SJCRH30 (cell line): Measurements from ENCODE around the gene NRF1. TPM values are rescaled to one million over a fixed set of nuclear protein-coding genes. Genes with fewer than 3 reads are reported as not detected.
A peak's percentile ranks its signal among the peaks of the same experiment; 100 is the strongest.

Experiments
- DNase-seq, 2 experiments: peaks; one replicate each; pipeline ENCODE4 v3.0.0-alpha.2; 2015 to 2020
- H3K27ac ChIP-seq: fragments of 250-450 bp; sonication (Bioruptor Pico); 2 replicates; pipeline ENCODE4 v1.5.1; 2020; ENCODE audit warnings: mild to moderate bottlenecking, moderate library complexity
- H3K27me3 ChIP-seq: fragments of 250-450 bp; sonication (Bioruptor Pico); 2 replicates; pipeline ENCODE4 v1.5.1; 2020; ENCODE audit warnings: mild to moderate bottlenecking, moderate library complexity
- H3K36me3 ChIP-seq: fragments of 250-450 bp; sonication (Bioruptor Pico); 2 replicates; pipeline ENCODE4 v1.5.1; 2020; ENCODE audit warnings: mild to moderate bottlenecking, moderate library complexity
- H3K4me1 ChIP-seq: fragments of 250-450 bp; sonication (Bioruptor Pico); 2 replicates; pipeline ENCODE4 v1.5.1; 2020; ENCODE audit warnings: mild to moderate bottlenecking, moderate library complexity
- H3K4me3 ChIP-seq: fragments of 250-450 bp; sonication (Bioruptor Pico); 2 replicates; pipeline ENCODE4 v1.5.1; 2020; ENCODE audit warnings: mild to moderate bottlenecking, moderate library complexity
- H3K9me3 ChIP-seq: fragments of 250-450 bp; sonication (Bioruptor Pico); replicated peaks from 2 replicates; pipeline ENCODE4 v1.5.1; 2020; ENCODE audit warnings: mild to moderate bottlenecking, moderate library complexity
- total RNA-seq: library from RNA; depleted of rRNA; stranded (reverse); fragments of >200 nt; shearing (Covaris generic); gene quantifications from 2 replicates; pipeline ENCODE4 v1.2.3, GENCODE V29; 2014

The NRF1 gene
- total RNA-seq, 1 experiment from 2014 or later: 14.0 TPM

DNA sequence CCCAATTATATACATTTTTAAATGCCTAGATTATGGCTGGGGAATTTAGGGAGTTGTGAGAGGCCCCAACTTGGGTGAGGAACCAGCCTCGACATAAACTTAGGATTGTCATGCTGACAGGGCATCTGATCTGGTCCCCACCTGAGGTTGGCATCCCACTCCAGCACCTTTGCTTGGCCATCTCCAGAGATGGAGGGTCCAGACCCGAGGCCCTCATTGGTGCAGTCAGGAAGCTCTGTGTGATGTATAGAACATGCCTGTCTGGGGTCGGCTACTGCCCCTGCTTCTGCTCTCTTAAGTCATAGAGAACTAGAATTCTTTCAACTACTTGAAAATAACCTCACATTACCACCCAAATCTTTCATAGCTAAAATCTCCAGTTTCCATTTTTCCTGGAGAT, 153.8 kb downstream of the NRF1 start:
- H3K9me3 ChIP-seq: no peaks in the 10 kb centered on the region
- no peak for DNase-seq
- no peak overlapping the region for H3K27ac ChIP-seq
- H3K4me1 ChIP-seq: no peaks in the 10 kb centered on the region
- H3K36me3 ChIP-seq: no peaks in the 10 kb centered on the region
- no peaks in the 10 kb centered on the region for H3K27me3 ChIP-seq
- H3K4me3 ChIP-seq: no peak overlapping the region

DNA sequence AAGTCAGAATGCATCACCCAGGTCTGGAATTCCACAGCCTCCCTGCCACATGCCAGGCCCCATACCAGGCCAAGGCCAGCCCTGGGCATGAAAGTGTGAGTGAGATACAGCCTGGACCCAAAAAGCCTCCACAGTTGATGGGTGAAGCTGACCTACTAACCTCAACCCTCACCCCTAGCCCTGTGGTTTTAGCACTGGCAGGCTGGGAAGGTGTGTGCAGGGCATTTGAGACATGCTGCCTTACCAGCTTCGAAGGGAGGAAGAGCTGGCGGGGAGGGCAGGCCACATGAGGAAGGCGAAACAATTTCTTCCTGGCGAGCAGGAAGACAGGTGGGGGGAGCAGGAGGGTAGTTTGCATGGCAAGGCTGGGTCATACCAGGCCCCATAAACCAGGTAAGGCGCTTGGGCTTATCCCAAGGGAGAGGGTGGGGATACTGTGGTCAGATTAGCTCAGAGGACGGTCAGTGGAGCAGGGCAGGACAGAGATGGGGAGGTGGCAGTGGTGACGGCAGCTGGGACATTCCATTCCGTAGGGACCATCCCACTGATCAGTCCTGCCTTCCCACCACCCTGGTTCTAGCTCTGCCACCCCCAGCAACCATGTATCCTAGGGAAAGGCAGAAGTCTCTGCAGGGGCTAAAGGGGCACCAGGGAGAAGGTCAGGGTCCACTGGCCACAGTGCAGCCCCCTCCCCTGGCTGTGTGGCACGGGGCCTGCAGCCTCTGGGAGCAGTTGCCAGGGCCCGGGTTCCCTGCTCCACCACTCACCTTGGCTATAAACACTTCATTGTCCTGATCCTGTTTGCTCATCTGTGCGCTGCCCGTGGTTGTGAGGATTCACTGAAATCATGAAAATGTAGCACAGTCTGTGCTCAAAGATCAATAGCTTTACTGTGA, 155.8 kb downstream of the NRF1 start:
- Histone ChIP-seq H3K27ac (no peak overlapping the region), H3K4me1 (peaks cover 11% of the 10 kb centered on the region), H3K27me3 (no peaks in the 10 kb centered on the region), H3K9me3 (no peaks in the 10 kb centered on the region), H3K36me3 (no peaks in the 10 kb centered on the region), H3K4me3 (no peak overlapping the region)
- DNase-seq: no peak

DNA sequence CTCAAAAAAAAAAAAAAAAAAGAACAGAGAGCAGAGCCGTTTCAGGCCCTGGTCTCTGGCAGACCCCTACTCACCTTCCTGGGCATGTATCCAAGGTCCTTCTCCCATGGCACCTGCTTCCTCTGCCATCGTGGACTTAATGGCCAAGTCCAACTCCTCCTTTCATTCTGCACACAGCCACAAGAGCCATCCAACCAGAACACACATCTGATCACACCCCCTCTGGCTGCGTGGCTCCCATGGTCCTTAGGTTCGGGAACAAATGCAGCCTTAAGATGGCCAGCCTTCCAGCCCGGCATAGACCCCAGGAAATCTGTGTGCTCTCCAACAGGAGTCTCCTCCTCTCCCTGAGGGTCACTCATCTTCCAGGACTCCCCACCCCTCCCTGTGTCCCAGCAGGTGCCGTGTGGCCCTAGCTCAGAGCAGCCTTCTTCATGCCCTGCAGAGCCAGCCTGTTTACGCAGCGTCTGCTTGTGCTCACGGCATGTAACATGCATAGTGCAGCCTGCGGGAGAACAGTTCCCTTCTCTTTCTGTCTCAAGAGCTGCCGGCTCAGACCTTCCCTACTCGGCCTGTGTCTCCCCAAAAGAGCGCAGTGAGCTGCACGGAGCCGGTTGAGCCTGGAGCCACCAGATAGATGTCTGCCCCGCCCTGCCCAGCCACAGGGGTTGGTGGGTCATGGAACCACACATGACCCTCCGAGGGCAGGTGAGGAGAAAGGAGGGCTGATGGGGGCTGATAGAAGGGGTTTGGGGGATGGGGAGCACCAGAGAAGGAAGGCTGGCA, 157.3 kb downstream of the NRF1 start:
- no peaks in the 10 kb centered on the region for H3K36me3 ChIP-seq
- H3K4me1 ChIP-seq: peaks cover 26% of the 10 kb centered on the region
- DNase-seq: no peak
- no peak overlapping the region for H3K27ac ChIP-seq
- no peak overlapping the region for H3K4me3 ChIP-seq
- no peaks in the 10 kb centered on the region for H3K27me3 ChIP-seq
- H3K9me3 ChIP-seq: no peaks in the 10 kb centered on the region

GRCh38 chr7:129769400-129769774, 157.9 kb downstream of the NRF1 start:
- no peaks in the 10 kb centered on the region for H3K36me3 ChIP-seq
- no peak overlapping the region for H3K4me3 ChIP-seq
- H3K9me3 ChIP-seq: no peaks in the 10 kb centered on the region
- no peak overlapping the region for H3K27ac ChIP-seq
- peaks cover 32% of the 10 kb centered on the region for H3K4me1 ChIP-seq
- DNase-seq: no peak
- H3K27me3 ChIP-seq: no peaks in the 10 kb centered on the region

DNA sequence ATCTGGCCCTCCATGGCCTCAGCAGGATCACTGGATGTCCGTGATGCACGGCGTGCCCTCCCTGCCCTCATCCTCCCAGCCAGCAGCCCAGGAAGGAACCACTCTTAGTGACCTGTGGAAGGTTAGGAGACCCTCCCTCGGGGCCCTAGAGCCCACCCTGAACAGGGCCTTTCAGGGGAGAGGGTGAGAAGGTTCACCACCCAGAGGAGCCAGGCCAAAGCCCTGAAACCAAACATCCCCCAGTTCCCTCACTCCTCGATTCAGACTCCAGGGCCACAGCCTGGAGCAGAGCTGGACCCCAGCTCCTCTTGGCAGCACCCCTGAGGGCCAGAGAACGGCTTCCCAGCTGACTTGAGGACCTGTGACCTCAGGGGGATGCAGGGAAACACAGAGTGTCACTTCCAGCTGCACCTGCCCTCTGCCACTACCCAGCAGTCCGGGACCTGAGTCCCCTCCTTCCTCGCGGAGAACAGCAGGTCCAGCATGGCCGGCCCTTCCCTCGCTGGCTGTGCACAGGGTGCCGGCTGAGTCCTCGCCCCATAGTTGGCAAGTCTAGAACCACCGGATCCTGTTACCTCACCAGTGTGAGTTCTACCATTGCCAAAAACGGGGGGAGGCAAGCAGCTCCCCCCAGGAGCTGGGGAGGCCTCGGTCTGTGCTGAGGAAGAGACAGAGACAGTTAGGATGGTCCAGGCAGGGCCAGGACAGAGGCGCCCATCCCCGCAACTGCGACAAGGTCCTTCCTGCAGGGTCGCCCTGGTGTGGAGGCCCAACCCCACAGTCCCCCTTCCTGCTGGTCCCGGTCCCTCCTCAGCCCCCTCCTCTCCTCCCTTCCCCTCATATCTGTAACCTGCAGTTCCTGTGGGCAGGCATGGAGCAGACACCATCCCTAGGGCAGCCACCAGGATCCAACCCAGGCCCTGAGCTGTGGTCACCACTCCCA, 158.6 kb downstream of the NRF1 start:
- H3K9me3 ChIP-seq: no peaks in the 10 kb centered on the region
- no peaks in the 10 kb centered on the region for H3K27me3 ChIP-seq
- no peak overlapping the region for H3K4me3 ChIP-seq
- H3K36me3 ChIP-seq: no peaks in the 10 kb centered on the region
- no peak for DNase-seq
- peaks cover 39% of the 10 kb centered on the region for H3K4me1 ChIP-seq
- no peak overlapping the region for H3K27ac ChIP-seq

DNA sequence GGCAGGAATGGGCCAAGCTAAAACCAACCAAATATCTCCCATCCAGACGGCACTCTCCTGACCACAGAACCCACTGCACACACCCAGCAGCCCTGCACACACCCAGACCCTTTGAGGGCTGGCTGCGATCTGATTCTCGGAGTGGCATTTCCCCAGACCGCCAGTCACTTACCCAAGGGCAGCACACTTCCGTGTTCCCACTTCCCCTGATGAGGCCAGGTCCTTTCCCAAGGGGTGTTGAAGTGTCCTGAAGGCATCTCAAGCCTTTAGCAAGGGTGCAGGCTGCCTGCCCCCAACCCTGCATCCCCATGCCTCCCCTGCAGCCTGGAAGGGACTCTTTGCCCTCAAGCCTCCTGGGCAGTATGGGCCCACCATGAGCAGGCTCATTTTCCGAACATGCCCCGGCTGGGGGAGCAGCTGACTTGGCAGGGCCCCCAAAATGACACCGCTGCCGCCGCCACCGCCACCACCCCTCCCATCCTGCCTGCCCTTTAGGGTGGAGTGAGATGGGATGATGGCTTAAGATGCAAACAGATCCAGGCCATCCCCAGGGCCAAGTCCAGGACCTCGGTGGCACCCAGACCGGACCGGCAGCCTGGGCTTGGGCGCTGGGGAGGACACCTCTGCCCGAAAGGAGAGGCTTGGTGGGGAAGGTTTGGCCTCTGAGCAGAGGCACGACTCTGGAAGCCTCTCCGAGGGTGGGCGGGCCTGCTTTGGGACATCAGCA, 159.8 kb downstream of the NRF1 start:
- H3K4me1 ChIP-seq: peaks cover 42% of the 10 kb centered on the region
- H3K27ac ChIP-seq: no peak overlapping the region; the same call in 1 of the 2 replicates
- no peak for DNase-seq
- H3K27me3 ChIP-seq: no peaks in the 10 kb centered on the region
- no peak overlapping the region for H3K4me3 ChIP-seq
- no peaks in the 10 kb centered on the region for H3K9me3 ChIP-seq
- no peaks in the 10 kb centered on the region for H3K36me3 ChIP-seq

DNA sequence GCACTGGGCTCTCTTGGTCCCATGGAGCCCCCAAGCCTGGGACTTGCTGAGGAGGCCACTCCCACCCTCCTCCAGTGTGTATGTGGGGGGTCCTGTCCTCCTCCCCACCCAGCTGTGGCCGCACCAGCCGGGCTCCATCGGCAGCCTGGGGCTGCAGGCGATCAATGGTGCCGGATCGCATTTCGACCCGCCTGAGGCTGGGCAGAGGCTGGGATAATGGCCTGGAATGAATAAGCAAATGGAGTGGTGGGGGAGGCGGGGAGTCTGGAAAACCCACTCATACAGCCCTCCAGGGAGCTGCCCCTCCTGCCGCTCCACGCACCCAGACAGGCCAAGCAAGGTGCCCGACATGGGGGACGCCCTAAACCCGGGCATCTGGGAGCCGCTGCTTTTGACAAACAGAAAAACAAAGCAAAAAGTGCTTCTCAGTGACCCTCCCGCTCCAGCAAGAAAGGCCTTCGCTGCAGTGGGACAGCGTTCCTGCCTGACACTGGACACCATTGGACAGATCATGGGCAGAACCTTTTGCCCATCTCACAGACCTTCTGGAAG, 160.5 kb downstream of the NRF1 start:
- peak; percentile 79 to 86 for DNase-seq
- no peak overlapping the region for H3K4me3 ChIP-seq
- peak overlapping the region; percentile 36; the same call in 1 of the 2 replicates for H3K27ac ChIP-seq
- no peaks in the 10 kb centered on the region for H3K27me3 ChIP-seq
- H3K9me3 ChIP-seq: no peaks in the 10 kb centered on the region
- H3K36me3 ChIP-seq: no peaks in the 10 kb centered on the region
- peaks cover 42% of the 10 kb centered on the region for H3K4me1 ChIP-seq

- no peak for DNase-seq
These were observed 161.2 kb downstream of the NRF1 start for GRCh38 chr7:129772646-129773280.

GRCh38 chr7:129773328-129773731, 161.8 kb downstream of the NRF1 start:
- H3K27me3 ChIP-seq: no peaks in the 10 kb centered on the region

More at GRCh38 chr7:129772646-129773280, 161.2 kb downstream of the NRF1 start:
- Histone ChIP-seq H3K4me3 (no peak overlapping the region), H3K36me3 (no peaks in the 10 kb centered on the region), H3K4me1 (peaks cover 42% of the 10 kb centered on the region), H3K27me3 (no peaks in the 10 kb centered on the region), H3K9me3 (no peaks in the 10 kb centered on the region), H3K27ac (peak overlapping the region; percentile 36; the same call in 1 of the 2 replicates)

DNA sequence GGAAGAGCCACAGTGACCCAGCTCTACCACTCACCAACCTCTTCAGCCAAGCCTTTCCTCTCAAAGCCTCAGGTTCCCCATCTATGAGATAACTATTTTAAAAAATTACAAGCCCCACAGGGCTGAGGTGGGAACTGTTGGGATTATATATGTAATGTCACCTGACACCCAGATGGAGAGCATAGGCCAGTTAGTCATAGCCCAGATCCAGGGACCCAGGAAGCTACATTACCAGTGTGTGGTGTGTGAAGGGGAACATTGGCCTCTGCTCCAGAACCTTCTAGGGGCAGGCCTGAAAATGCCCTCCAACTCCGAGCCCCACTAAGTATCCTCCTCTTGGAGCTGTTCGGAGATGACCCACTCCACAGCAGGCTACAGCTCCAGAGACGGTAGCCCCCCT, 162.4 kb downstream of the NRF1 start:
- no peaks in the 10 kb centered on the region for H3K27me3 ChIP-seq
- H3K9me3 ChIP-seq: no peaks in the 10 kb centered on the region
- peak overlapping the region; percentile 26 for H3K27ac ChIP-seq

More at GRCh38 chr7:129773328-129773731, 161.8 kb downstream of the NRF1 start:
- DNase-seq: no peak
- H3K4me3 ChIP-seq: no peak overlapping the region
- H3K9me3 ChIP-seq: no peaks in the 10 kb centered on the region
- no peaks in the 10 kb centered on the region for H3K36me3 ChIP-seq
- peaks cover 42% of the 10 kb centered on the region for H3K4me1 ChIP-seq
- H3K27ac ChIP-seq: peak overlapping the region; percentile 26; the same call in 1 of the 2 replicates

DNA sequence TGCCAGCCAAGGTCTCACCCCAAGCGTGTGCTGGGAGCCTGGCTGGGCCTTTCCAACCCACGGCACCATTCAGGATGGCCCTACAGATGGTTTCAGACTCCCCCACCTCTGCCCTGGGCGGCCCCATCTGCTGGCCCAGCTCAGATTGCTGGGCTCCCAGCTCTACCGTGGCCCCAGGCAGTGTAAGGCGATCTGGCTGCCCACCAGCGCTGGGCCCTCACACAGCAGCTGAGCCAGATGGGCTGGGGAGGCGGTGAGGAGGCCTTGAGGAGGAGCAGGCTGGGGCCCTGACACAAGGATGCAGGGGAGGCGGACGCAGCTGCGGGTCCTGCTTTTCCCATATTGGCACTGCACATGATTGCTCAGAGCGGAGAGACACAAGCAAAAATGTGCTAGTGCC, 162.8 kb downstream of the NRF1 start:
- Histone ChIP-seq H3K27ac (peak overlapping the region; percentile 26), H3K36me3 (no peaks in the 10 kb centered on the region), H3K4me3 (no peak overlapping the region), H3K27me3 (no peaks in the 10 kb centered on the region), H3K9me3 (no peaks in the 10 kb centered on the region), H3K4me1 (peaks cover 42% of the 10 kb centered on the region)
- DNase-seq: peak; percentile 94 to 97

More for the DNA sequence above, 162.4 kb downstream of the NRF1 start:
- H3K36me3 ChIP-seq: no peaks in the 10 kb centered on the region
- DNase-seq: peak in 1 of 2 experiments; percentile 64
- no peak overlapping the region for H3K4me3 ChIP-seq
- H3K4me1 ChIP-seq: peaks cover 42% of the 10 kb centered on the region

GRCh38 chr7:129774871-129775694, 163.6 kb downstream of the NRF1 start:
- Histone ChIP-seq H3K27me3 (no peaks in the 10 kb centered on the region), H3K4me3 (no peak overlapping the region), H3K9me3 (no peaks in the 10 kb centered on the region), H3K27ac (no peak overlapping the region; the same call in 1 of the 2 replicates), H3K4me1 (peaks cover 42% of the 10 kb centered on the region), H3K36me3 (no peaks in the 10 kb centered on the region)
- DNase-seq: no peak
